ENCODE measurements around the gene SWSAP1.
"Not testable (repeated sequence)": the region's sequence is repeated elsewhere in the genome, so short reads cannot be mapped to it uniquely, and the experiment has no call there.

DNA sequence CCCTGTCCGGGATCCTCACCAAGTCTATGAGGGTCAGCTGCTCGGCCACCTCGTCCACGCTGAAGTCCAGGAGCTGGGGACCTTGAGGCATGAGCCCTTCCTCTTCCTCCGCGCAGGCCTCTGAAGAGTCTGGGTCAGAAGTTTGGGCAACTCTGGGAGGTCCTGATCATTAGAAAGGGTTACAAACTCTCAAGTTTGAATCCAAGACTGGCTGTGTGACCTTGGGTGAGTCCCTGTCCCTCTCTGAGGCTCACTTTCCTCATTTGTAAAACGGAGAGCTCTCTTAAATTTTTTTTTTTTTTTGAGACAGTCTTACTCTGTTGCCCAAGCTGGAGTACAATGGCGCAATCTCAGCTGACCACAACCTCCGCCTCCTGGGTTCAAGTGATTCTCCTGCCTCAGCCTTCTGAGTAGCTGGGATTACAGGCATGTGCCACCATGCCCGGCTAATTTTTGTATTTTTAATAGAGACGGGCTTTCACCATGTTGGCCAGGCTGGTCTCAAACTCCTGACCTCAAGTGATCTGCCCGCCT lies 32.3 kb downstream of the SWSAP1 start:
- TF ChIP-seq, protein P1, sequence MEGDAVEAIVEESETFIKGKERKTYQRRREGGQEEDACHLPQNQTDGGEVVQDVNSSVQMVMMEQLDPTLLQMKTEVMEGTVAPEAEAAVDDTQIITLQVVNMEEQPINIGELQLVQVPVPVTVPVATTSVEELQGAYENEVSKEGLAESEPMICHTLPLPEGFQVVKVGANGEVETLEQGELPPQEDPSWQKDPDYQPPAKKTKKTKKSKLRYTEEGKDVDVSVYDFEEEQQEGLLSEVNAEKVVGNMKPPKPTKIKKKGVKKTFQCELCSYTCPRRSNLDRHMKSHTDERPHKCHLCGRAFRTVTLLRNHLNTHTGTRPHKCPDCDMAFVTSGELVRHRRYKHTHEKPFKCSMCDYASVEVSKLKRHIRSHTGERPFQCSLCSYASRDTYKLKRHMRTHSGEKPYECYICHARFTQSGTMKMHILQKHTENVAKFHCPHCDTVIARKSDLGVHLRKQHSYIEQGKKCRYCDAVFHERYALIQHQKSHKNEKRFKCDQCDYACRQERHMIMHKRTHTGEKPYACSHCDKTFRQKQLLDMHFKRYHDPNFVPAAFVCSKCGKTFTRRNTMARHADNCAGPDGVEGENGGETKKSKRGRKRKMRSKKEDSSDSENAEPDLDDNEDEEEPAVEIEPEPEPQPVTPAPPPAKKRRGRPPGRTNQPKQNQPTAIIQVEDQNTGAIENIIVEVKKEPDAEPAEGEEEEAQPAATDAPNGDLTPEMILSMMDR (IDR thresholded peaks at IDR 0.05) = not testable (repeated sequence)
- TF ChIP-seq POLR2A, EP300, POLR2AphosphoS5 (IDR thresholded peaks at IDR 0.05): not testable (repeated sequence)

Measured in stomach (tissue), 4 donors.